Stimulated activated CD4-positive, alpha-beta T cell treated with anti-CD3 and anti-CD28 coated beads, Interleukin-2, amount 100 ng/mL, for 4 hours (primary cell): ENCODE data around the gene FGF21.
"Not testable (repeated sequence)": the region's sequence is repeated elsewhere in the genome, so short reads cannot be mapped to it uniquely, and the experiment has no call there.

Experiments
- DNase-seq: peaks from one replicate; pipeline ENCODE4 v3.0.0-alpha.2; 2020; ENCODE audit warnings: low read depth

The FGF21 gene

GRCh38 chr19:48751845-48752495 lies 3.4 kb upstream of the FGF21 start:
- no peak for DNase-seq

GRCh38 chr19:48752496-48753365 lies 2.6 kb upstream of the FGF21 start, which contains the start of gene FUT1:
Gene FUT1 (minus strand): TSS chr19:48752641. CDS start chr19:48751281, 1,360 bp downstream.
- no peak for DNase-seq

- DNase-seq, result no peak
Measured at GRCh38 chr19:48755787-48756186, 463 bp downstream of the FGF21 start.

- no peak for DNase-seq
Measured at GRCh38 chr19:48756212-48756611, 888 bp downstream of the FGF21 start.

DNA sequence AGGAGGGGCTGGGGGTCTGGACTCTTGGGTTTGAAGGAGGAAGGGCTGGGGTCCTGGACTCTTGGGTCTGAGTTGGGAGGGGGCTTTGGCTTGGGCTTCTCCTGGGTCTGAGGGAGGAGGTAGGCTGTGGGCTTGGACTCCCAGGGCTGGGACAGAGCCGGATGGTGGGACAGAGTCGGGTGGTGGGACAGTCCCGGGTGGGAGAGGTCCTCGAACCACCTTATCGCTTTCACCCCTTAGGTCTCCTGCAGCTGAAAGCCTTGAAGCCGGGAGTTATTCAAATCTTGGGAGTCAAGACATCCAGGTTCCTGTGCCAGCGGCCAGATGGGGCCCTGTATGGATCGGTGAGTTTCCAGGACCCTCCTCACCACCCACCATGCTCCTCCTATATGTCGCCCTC lies 1.4 kb downstream of the FGF21 start:
- no peak for DNase-seq

GRCh38 chr19:48757089-48757675 lies 1.9 kb downstream of the FGF21 start:
- no peak for DNase-seq

GRCh38 chr19:48757741-48758144 lies 2.4 kb downstream of the FGF21 start:
- no peak for DNase-seq

DNA sequence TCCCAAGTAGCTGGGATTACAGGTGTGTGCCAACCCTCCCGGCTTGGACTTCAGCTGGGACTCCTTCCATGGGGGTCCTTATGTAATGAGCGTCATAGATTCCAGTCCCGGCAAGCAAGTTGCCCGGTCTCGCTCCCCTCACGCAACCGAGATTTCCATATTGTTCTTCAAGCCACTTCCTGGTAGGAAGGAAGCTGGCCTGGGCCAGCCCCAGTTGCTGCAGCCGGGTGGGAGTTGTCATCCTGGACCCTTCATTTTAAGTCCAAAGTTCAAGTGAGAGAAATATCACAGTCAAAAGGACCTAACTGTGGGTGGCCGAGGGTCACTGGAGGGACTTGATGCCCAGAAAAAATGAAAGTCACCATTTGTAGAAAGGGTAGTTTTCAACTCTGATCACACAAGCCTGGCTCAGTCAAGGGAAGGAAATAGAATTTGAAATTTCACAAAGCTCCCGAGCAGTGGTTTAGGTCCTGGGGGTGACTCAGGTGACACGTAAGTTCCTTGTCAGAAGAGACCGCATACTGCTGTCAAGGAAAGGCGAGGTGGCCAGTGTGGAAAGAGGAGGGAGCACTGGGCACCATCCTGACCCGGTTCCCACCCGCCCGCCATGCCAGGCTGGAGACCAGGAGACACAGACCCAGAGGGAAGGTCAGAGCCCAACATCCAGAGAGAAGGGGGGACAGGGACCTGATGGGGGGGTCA lies 5.3 kb downstream of the FGF21 start:
- DNase-seq, result no peak

DNA sequence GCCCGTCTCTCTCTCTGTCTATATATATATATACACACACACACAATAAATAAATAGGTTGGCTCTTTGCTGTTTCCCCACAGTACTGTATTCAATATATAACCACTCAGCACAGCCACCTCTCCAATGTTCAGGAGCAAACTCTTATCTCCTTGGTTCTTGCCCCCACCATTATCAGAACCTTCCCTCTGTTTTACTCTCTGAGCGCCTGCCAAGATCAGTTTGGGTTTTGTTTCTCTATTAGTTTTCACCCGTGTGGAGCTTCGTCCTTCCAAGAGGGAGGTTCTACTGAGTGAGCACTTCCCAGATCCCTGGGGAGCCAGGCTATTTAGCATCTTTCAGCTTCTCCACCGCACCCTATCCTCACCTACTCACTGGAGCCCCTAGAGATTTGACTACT lies 10.5 kb downstream of the FGF21 start:
- not testable (repeated sequence) for DNase-seq

DNA sequence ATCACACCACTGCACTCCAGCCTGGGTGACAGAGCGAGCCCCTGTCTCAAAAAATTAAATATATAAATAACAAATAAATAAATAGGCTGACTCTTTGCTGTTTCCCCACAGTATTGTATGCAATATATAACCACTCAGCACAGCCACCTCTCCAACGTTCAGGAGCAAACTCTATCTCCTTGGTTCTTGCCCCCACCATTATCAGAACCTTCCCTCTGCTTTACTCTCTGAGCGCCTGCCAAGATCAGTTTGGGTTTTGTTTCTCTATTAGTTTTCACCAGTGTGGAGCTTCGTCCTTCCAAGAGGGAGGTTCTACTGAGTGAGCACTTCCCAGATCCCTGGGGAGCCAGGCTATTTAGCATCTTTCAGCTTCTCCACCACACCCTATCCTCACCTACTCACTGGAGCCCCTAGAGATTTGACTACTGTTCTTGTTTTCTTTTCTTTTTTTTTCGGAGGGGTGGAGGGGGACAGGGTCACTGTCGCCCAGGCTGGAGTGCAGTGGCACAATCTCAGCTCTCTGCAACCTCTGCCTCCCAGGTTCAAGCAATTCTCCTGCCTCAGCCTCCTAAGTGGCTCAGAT lies 12.9 kb downstream of the FGF21 start:
- DNase-seq, result not testable (repeated sequence)

- DNase-seq, result no peak
Measured at GRCh38 chr19:48768994-48769713, 13.8 kb downstream of the FGF21 start.

DNA sequence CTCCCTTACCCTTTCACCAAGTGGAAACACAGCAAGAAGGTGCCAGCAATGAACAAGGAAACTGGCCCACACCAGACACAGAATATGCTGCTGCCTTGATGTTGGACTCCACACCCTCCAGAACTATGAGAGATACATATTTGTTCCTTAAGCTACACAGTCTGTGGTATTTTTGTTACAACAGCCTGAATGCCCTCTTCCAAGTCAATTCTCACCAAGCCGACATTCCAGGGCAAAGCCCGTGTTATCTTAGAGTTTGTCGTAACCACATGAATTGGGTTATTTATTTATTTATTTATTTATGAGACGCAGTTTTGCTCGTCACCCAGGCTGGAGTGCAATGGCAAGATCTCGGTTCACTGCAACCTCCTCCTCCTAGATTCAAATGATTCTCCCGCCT lies 14.9 kb downstream of the FGF21 start:
- DNase-seq, result no peak

DNA sequence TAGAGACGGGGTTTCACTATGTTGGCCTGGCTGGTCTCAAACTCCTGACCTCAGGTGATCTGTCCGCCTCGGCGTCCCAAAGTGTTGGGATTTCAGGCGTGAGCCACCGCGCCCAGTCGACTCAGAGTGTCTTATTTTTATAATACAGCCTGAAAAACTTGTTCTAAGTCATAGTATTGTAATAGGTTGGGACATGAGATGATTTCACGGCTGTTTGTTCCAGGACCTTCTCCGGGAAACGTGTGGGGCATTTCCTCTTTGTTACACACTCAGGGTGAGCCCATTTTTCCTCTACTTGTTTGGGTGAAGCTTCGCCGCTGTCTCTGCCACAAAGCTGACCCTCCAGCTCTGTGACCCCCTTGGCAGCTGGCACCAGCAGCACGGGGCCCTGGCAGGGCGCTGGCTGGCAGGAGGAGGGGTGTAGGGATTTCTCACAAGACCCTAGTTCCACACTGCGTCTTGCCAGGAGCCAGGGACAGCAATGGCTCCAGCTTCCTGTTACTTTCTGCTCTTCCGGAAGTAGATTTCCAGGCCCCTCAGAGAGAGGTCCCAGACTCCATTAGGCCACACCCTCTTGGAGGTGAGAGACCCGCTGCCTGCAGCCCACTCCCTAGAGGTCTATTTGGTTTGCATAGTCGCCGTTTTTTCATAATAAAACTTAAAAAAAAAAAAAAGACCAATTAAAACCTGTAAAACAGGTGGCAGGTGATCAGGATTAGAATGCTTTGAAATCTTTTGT lies 15.6 kb downstream of the FGF21 start:
- DNase-seq, result no peak

DNA sequence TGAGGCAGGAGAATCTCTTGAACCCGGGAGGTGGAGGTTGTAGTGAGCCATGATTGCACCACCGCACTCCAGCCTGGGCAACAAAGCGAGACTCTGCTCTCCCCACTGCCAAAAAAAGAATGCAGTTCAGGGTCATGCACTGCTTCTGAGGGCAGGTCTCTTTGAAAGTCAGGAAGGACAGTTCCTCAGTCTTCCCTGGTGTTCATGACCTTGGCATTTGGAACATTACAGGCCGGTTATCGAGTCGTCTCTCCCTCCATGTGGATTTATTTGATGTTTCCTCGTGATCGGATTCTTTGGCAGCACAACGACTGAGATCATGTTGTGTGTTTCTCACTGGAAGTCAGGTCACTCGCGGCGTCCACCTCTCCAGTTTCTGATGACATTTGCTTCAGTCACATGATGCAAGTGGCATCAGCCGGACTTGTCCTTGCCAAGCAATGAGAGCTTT lies 17.2 kb downstream of the FGF21 start:
- DNase-seq, result no peak

- DNase-seq, result no peak
Measured at GRCh38 chr19:48777139-48777538, 21.8 kb downstream of the FGF21 start.

DNA sequence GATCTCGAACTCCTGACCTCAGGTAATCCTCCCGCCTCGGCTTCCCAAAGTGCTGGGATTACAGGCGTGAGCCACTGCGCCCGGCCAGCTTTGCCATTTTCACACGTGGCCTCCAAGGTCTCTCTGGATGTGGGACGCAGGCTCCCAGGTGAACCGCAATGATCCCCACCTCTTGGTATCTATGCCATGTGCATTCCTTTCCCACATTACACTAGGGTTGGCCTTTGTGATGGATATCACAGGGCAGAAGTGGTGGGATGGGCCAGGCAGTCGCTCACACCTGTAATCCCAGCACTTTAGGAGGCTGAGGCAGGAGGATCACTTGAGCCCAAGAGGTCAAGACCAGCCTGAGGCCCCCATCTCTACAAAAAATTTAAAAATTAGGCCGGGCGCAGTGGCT lies 22.4 kb downstream of the FGF21 start:
- DNase-seq, result no peak

DNA sequence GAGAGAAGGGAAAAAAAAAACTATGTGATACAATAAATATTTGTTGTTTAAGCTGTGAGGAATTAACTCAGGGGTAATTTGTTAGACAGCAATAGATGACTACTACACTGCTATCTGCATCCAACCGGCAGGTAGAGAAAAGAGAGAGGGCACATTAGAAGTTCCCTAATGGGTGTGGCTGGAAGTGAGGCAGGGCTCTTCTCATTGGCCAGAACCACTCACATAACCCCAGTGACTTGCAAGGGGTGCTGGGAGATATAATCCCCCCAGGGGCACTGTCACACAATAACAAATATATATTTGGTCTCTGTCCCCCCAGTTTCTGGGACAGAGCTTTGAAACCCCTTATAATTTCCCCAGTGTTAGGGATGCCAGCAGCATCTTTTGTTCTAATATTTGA lies 24.3 kb downstream of the FGF21 start:
- no peak for DNase-seq

GRCh38 chr19:48780631-48781391 lies 25.5 kb downstream of the FGF21 start:
- no peak for DNase-seq

- DNase-seq, result no peak
Measured at GRCh38 chr19:48784527-48784926, 29.2 kb downstream of the FGF21 start.

DNA sequence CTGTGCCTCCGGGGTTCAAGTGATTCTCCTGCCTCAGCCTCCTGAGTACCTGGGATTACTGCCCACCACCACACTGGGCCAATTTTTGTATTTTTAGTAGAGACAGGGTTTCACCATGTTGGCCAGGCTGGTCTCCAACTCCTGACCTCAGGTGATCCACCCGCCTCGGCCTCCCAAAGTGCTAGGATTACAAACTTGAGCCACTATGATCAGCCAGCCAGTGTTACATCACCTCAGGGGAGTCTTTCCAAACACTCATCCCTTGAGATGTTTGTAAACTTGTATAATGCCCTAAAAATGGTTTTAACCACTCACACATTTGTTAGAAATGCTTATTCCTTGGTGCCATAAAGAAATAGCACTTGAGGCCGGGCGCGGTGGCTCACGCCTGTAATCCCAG lies 31.1 kb downstream of the FGF21 start:
- not testable (repeated sequence) for DNase-seq
